Measurements from ENCODE around the gene CCDC60.

Gene CCDC60

DNA sequence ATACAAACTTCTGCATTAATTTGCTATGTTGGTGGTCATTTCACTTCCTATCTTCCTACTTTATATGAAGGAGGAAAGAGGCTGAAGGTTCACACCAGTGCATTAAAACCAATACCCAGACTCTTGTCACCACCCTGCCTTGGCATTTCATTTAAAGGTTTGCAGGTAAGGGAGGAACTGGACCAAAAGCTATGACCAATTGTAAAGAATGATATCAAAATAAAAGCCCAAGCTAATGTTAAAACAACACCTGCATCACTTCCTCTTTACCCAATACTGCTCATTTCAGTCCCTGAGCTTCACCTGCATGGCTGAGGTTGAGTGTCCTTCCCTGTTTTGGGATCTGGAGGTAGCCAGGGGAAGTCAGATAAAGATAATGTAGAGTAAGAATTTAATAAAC is 211.8 kb downstream of the CCDC60 start:
- no peak for DNase-seq

- no peak for DNase-seq
These were observed 212.5 kb downstream of the CCDC60 start for GRCh38 chr12:119547001-119547400.

GRCh38 chr12:119556854-119557253 is 222.3 kb downstream of the CCDC60 start:
- no peak for DNase-seq

GRCh38 chr12:119565404-119565803 is 230.9 kb downstream of the CCDC60 start:
- no peak for DNase-seq

DNA sequence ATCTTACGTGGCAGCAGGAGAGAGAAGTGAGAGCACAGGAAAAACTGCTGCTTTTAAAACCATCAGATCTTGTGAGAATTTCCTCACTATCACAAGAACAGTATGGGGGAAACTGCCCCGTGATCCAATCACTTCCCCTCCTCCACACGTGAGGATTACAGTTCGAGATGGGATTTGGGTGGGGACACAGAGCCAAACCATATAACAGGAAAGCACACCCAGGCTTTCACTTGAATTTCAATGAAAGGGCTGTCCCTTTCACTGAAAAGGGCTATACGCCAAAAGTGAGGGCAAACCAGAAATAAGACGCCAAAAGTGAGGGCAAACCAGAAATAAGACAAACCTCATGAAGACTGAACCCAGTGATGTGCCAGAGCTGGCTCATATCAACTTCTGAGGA is 236.2 kb downstream of the CCDC60 start:
- no peak for DNase-seq

- no peak for DNase-seq
These were observed 238.6 kb downstream of the CCDC60 start for GRCh38 chr12:119573086-119573485.

- no peak for DNase-seq
These were observed 239.7 kb downstream of the CCDC60 start for GRCh38 chr12:119574255-119574654.

- no peak for DNase-seq
These were observed 241.7 kb downstream of the CCDC60 start for GRCh38 chr12:119576118-119576810.

GRCh38 chr12:119576915-119577314 is 242.4 kb downstream of the CCDC60 start:
- no peak for DNase-seq

- no peak for DNase-seq
These were observed 243.6 kb downstream of the CCDC60 start for GRCh38 chr12:119578112-119578511.

- no peak for DNase-seq
These were observed 254.6 kb downstream of the CCDC60 start for GRCh38 chr12:119589097-119589496.

DNA sequence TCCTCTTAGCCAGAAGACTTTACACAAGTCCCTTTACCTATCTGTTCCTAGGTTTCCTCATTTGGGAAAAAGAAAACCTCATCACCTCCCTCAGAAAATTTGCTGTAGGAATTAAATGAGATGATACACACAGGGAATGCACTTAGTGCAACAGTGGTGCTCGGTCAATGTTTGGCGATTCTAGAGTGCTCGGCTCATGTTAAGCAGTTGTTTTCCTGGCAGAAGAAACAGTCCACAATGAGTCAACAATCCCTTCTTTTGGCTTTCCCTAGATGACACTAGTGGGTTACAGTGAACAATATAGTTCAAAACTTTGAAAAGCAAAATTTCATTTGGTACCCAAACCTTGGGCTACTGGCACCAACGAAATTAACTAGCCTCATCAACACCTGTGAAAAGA is 255.1 kb downstream of the CCDC60 start:
- no peak for DNase-seq

Data from CD4-positive, alpha-beta T cell treated with Interleukin-4 for 4 hours (primary cell).